Stimulated activated CD4-positive, alpha-beta T cell treated with anti-CD3 and anti-CD28 coated beads, TNF-alpha, amount 100 ng/mL, for 4 hours (primary cell): ENCODE measurements around the gene MAGI2.

Source experiments
- DNase-seq, 3 experiments: peaks; one replicate each; pipeline ENCODE4 v3.0.0-alpha.2; 2020; ENCODE audit warnings: low read depth in 3 of 3

Gene MAGI2

GRCh38 chr7:78924581-78924980 lies 528.9 kb downstream of the MAGI2 start:
- DNase-seq, result no peak

- DNase-seq, result no peak
These were observed 540.7 kb downstream of the MAGI2 start for GRCh38 chr7:78912781-78913180.

DNA sequence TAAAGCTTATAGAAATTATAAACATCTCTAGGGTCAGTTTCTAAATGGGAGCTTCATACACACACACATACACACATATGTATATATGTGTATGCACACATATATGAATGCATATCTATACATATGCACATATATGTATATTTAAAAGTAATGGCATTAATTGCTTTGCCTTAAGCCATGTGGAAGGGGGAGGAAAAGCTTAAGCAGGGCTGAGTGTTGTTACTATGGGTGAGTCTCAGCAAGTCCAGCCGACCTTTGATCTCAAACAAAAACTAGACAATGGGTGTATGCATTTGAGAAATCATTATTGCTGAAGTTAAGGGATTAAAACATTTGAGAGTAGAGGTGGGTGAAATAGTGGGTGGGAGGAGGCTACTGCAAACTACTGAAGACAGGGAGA lies 546.7 kb downstream of the MAGI2 start:
- no peak for DNase-seq

- DNase-seq, result no peak
These were observed 548.0 kb downstream of the MAGI2 start for GRCh38 chr7:78905436-78905835.

GRCh38 chr7:78904983-78905382 lies 548.5 kb downstream of the MAGI2 start:
- DNase-seq, result no peak

DNA sequence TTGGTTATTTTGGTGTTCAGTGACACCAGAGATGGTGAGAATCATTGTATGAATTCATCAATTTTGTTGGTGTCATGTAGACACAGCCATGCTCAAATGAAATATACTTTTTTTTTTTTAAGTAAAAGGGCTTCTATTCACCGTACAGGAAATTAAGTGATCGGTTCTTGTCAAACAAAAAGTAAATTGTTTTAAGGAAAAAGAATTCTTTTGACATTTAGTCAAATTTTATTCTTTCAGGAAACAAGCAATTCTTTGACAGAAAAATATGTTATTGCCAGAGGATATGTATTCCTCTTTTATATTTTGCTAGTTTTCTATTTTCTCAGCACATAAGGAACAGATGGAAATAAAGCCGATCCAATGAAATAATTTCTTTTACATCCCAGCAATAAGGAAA lies 551.9 kb downstream of the MAGI2 start:
- no peak for DNase-seq

- DNase-seq, result no peak
These were observed 552.7 kb downstream of the MAGI2 start for GRCh38 chr7:78900806-78901205.

DNA sequence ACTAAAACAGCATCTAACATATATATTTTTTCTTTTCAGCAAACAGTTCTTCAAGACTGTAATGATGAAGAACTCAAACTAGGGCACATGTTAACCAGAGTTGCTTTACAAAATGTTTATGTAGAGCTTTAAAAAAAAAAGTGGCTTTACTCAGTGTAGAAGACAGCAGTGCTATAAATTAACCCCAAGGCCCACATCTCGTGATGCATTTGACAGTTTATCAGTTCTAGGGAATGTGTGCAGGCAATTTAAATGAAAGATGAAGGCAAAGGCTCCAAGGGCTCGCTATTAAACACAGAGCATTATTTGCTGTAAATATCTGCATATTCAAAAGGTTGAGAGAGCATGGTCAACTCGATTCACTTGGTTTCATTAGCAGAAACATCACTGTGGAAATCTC lies 558.1 kb downstream of the MAGI2 start:
- no peak for DNase-seq

- no peak for DNase-seq
These were observed 574.3 kb downstream of the MAGI2 start for GRCh38 chr7:78879206-78879605.

DNA sequence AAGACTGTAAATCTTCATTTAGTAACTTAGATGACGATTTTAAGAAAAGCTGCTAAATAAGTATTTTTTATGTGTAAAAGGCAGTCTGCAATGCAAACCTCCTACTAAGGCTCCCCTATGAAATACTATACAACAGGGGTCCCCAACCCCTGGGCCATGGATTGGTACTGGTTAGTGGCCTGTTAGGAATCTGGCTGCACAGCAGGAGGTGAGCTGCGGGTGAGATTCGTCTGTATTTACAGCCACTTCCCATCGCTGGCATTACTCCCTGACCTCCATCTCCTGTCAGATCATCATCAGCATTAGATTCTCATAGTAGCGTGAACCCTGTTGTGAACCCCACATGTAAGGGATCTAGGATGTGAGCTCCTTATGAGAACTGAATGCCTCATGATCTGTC lies 580.4 kb downstream of the MAGI2 start:
- DNase-seq, result no peak

DNA sequence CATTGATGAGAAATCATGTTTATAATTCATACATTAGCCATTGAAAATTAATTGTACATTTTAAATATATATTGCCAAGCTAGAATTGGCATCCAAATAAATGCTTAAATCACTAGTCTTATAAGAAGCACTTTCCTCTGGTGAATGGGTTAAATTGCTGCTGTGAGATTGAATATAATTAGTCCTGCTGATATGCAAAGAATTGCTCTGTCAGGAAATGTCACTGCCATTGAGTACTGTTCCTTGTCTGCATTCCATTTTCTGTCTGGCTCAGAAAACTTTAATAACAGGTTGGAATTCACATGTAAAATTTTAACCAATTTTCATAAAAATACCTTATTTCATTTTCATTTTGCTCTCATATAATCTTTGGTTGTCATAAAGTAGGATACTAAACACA lies 589.1 kb downstream of the MAGI2 start:
- DNase-seq, result no peak

DNA sequence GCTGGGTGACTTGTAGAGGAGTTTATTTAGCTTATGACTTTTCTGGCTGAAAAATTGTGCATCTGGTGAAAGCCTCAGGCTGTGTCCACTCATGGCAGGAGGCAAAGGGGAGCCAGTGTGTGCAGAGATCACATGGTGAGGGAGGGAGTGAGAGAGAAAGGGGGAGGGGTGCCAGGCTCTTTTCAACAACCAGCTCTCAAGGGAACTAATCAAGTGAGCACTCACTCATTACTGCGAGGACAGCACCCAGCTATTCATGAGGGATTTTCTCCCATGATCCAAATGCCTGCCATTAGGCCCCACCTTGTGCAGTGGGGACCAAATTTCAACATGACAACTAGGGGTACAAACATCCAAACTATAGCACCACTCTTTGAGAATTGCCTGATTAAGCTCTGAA lies 590.2 kb downstream of the MAGI2 start:
- DNase-seq, result no peak

GRCh38 chr7:78862411-78862900 lies 591.0 kb downstream of the MAGI2 start:
- DNase-seq, result no peak

- no peak for DNase-seq
These were observed 600.5 kb downstream of the MAGI2 start for GRCh38 chr7:78852951-78853350.

DNA sequence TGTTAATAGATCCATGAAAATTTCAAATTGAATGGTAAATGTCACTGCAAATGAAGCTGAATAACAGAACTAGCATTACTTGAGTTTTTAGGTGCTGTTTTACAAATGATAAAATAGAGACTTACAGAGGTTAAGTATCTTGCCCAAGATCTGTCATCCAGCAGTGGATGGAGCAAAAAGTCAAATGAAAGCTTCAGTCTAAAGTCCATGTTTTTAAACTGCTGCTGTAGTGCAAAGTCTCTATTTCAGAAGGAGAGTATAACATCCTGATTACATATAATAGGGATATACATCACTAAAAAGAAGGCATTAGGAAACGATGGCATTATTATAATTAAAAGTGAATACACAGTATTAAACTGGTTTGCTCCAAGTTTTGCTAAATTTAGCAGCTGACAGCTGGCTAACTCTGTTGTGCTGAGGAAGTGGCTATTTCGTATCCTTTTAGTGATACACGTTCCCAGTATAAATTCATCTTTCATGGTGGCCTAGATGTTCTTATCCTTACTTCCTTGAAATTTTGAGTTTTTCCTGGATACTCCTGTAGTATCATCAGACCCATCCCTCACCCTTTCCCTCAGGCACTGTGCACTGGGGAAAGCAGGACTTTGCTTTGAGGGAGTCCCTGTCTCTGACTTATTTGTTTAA lies 603.2 kb downstream of the MAGI2 start:
- no peak for DNase-seq

DNA sequence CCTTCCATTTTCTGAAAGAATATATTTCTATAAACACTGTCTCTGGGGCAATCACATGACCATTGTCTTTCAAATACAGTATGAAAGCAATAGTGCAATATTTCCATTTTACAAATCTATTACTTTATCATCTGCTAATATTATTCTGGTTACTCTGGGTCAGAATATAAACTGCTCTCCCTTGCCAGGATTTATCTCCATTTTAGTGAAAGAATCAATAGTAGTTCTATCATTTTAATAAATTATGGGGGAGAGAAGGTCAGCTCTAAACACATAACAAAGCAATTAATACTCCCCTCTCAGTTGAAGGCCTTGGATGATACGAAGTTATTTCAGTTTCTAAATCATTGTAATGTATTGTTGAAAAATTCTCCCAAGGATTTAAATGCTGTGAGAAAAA lies 608.3 kb downstream of the MAGI2 start:
- DNase-seq, result no peak

DNA sequence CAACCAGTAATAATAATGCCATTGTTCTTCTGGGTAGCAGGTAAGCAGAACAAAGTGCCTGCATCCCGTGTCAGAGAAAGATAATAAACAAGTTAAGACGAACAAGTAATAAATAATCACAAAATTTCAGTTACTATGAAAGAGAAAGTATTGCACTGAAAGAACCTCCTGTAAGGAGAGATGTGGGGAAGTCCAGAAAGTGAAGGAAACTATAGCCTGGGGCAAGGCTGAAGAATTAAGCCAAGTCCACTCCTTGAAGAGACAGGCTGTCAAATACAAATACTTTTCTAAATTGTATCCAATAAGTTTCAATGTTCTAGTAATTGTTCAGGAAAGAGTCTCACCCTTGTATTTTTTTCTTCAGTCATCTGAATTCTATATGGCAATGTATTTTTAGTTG lies 611.4 kb downstream of the MAGI2 start:
- no peak for DNase-seq

DNA sequence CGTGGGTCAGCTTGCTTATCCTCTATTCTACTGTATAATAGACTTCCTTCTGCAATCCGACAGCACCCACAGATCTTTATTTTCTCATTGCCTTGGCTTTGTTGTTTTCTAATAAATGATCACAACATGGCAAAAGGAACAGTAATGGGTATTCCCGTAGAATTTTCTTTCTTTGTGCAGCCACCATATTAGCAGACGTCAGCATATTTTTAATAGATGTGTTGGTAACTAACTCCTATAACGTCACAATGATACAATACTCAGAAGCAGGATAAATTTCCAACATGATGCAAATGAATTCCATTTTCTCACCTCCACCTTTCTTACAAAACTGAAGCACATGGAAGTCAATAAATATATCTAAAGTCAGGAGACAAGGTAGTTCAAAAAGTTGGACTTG lies 617.6 kb downstream of the MAGI2 start:
- DNase-seq, result no peak

DNA sequence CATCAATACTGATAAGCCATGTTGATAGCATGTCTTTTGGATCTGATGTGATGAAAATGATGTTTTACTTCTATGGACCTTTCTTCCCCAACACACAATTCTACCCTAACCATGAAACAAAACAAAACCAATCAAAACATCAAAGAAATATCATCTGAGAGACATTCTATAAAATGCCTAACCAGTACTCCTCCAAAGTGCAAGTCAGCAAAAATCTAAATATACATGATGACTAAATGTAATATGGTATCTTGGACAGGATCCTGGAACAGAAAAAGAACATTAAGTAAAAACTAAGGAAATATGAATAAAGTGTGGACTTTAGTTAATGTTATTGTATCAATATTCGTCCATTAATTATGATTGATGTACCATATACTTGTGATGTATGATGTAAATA lies 625.1 kb downstream of the MAGI2 start:
- DNase-seq, result no peak

DNA sequence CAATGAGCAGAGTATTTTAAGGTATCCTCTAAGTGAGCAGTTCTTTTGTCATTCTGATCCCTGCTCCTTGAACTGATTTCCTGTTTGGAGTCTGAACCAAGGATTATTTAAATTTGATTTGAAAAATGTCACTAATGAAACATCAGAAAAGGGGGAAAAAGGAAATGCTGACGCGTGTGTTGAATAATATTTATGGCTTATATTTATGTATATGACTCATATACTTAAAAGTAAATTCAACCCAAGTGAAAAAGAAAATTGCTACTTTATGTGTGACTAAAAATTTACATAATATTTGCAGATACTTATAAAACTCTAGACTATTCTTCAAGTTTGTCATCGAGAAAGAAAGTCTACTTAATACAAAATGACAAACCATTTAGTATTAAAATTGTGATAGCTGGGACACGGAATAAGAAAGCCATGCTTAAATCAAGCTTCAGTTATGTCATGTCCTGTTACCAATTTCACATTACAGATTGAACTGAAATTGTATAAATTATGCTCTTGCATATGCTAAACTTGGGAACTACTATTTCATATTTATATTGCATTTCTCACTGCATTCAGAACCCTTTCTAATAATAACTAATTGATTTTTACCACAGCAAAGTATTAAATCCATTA lies 649.9 kb downstream of the MAGI2 start:
- DNase-seq, result no peak

DNA sequence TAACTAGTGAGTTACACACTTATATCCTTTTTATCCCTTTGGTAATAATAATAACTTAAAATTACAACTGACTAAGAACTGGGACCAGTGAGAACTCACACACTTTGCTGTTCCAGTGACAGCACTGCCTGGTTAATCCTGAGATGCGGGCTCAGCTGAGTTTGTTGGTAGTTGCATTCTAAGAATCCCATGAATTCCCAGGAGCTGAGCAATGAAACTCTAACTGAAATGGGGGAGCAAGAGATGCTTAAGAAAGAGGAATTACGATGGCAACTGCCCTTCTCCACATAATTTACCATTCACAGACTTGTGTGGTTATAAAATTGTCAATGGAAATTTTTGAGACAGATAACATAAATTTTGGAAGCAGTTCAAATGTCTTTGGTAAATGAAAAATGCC lies 659.4 kb downstream of the MAGI2 start:
- DNase-seq, result no peak

GRCh38 chr7:78792624-78793023 lies 660.8 kb downstream of the MAGI2 start:
- DNase-seq, result no peak

DNA sequence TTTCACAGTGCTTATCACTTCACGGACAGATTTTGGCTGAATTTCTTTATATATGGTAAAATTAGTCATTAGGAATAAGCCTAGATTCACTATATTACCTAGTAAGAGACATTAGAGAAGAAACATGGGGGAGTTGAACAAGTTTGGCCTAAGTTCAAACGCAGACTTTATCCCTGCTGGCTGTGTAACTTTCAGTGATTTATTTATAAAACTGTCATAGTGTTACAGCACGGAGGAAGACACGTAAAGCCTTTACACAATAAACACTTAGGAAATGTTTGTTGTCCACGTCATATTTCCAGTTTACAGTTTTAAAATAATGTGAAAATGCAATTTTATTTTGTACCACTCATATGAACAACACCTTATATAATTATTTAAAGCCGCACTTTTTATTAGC lies 661.5 kb downstream of the MAGI2 start:
- DNase-seq, result no peak

GRCh38 chr7:78788464-78788863 lies 665.0 kb downstream of the MAGI2 start:
- no peak for DNase-seq
